ENCODE measurements around the gene BLVRA. TPM values are rescaled to one million over a fixed set of nuclear protein-coding genes. Genes with fewer than 3 reads are reported as not detected.

Gene BLVRA
- total and polyA plus RNA-seq, 10 of the 15 experiments (the other 5 are each of a cell fraction or from before 2014, with no cell fraction given): 63.3 to 198 (median 102) TPM

DNA sequence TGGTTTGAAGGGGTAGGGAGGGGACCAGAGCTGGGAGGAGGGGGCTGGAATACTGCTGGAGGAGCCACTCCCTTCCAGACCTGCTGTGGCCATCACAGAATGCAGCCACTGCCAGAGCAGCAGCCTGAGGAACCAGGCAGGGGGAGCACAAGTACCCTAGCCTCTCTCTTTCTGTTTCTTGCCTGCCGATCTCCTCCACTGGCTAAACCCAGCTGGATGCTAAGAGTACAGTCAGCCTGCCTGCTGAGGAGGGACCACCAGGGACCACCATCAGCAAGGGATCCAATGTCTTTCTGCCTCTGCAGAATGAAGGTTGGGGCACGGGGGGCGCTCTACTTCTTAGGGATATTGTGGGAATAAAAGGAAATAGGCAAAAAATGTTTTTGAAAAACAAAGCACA lies 4.7 kb downstream of the BLVRA start (continued):
- TF ChIP-seq, protein P1, sequence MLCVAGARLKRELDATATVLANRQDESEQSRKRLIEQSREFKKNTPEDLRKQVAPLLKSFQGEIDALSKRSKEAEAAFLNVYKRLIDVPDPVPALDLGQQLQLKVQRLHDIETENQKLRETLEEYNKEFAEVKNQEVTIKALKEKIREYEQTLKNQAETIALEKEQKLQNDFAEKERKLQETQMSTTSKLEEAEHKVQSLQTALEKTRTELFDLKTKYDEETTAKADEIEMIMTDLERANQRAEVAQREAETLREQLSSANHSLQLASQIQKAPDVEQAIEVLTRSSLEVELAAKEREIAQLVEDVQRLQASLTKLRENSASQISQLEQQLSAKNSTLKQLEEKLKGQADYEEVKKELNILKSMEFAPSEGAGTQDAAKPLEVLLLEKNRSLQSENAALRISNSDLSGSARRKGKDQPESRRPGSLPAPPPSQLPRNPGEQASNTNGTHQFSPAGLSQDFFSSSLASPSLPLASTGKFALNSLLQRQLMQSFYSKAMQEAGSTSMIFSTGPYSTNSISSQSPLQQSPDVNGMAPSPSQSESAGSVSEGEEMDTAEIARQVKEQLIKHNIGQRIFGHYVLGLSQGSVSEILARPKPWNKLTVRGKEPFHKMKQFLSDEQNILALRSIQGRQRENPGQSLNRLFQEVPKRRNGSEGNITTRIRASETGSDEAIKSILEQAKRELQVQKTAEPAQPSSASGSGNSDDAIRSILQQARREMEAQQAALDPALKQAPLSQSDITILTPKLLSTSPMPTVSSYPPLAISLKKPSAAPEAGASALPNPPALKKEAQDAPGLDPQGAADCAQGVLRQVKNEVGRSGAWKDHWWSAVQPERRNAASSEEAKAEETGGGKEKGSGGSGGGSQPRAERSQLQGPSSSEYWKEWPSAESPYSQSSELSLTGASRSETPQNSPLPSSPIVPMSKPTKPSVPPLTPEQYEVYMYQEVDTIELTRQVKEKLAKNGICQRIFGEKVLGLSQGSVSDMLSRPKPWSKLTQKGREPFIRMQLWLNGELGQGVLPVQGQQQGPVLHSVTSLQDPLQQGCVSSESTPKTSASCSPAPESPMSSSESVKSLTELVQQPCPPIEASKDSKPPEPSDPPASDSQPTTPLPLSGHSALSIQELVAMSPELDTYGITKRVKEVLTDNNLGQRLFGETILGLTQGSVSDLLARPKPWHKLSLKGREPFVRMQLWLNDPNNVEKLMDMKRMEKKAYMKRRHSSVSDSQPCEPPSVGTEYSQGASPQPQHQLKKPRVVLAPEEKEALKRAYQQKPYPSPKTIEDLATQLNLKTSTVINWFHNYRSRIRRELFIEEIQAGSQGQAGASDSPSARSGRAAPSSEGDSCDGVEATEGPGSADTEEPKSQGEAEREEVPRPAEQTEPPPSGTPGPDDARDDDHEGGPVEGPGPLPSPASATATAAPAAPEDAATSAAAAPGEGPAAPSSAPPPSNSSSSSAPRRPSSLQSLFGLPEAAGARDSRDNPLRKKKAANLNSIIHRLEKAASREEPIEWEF (IDR thresholded peaks at IDR 0.05; ENCODE audit: insufficient replicate concordance, low read depth, low read length): no peak
- no peak for TF ChIP-seq FOXK2 (IDR thresholded peaks at IDR 0.05)
- no peak for TF ChIP-seq POU2F2 (IDR thresholded peaks at IDR 0.05; ENCODE audit: borderline replicate concordance, low read depth, low read length)
- TF ChIP-seq CREB1 (IDR thresholded peaks at IDR 0.05; ENCODE audit: low read depth): no peak
- TF ChIP-seq LARP7 (IDR thresholded peaks at IDR 0.05): no peak
- TF ChIP-seq GABPA (IDR thresholded peaks at IDR 0.05; ENCODE audit: low read depth): no peak
- no peak for TF ChIP-seq GATAD2B (conservative IDR thresholded peaks at IDR 0.05; ENCODE audit: low read depth)
- TF ChIP-seq CBX3 (IDR thresholded peaks at IDR 0.05; ENCODE audit: borderline replicate concordance, low read depth): no peak
- TF ChIP-seq REST (IDR thresholded peaks at IDR 0.05; ENCODE audit: low read depth, low read length): no peak
- no peak for TF ChIP-seq RBBP5 (conservative IDR thresholded peaks at IDR 0.05)
- no peak for TF ChIP-seq NRF1 (conservative IDR thresholded peaks at IDR 0.05; ENCODE audit: low read depth, low read length)
- no peak for TF ChIP-seq EED (IDR thresholded peaks at IDR 0.05; ENCODE audit: low read depth)
- TF ChIP-seq CHD2 (IDR thresholded peaks at IDR 0.05; ENCODE audit: borderline replicate concordance, low read depth, low read length): no peak

Measured in GM12878 (cell line).